Liver (tissue), 3 donors: Measurements from ENCODE around the gene COL9A1.
"Not testable (repeated sequence)": the region's sequence is repeated elsewhere in the genome, so short reads cannot be mapped to it uniquely, and the experiment has no call there.

Experiments used
- EGR1 ChIP-seq, 2 donors: IDR thresholded peaks; 2 replicates each; pipeline ENCODE4 v1.6.1; 2016 to 2018; ENCODE audit warnings: antibody characterized with exemption in 2 of 2, low read depth in 2 of 2
- JUND ChIP-seq, 2 donors: IDR thresholded peaks; 2 replicates each; pipeline ENCODE4 v1.6.1; 2016; ENCODE audit warnings: antibody characterized with exemption in 2 of 2
- SP1 ChIP-seq: IDR thresholded peaks from 2 replicates; pipeline ENCODE4 v1.6.1; 2018; ENCODE audit warnings: antibody characterized with exemption, mild to moderate bottlenecking
- YY1 ChIP-seq: IDR thresholded peaks from 2 replicates; pipeline ENCODE4 v1.6.1; 2016; ENCODE audit warnings: antibody characterized with exemption, mild to moderate bottlenecking
- TF ChIP-seq, protein P1 (sequence below): IDR thresholded peaks from 2 replicates; pipeline ENCODE4 v1.6.1; 2016; ENCODE audit warnings: antibody characterized with exemption
- TF ChIP-seq, protein P2 (sequence below): fragments of 150-350 bp; IDR thresholded peaks from 2 replicates; pipeline ENCODE4 v1.5.1; 2017; ENCODE audit warnings: improper control_type of control experiment, low read depth, low read length; ENCODE audit not compliant: missing input control
- TF ChIP-seq, protein P3 (sequence below): IDR thresholded peaks from 2 replicates; pipeline ENCODE4 v1.6.1; 2016; ENCODE audit warnings: antibody characterized with exemption, mild to moderate bottlenecking
- TF ChIP-seq, protein P4 (sequence below): IDR thresholded peaks from 2 replicates; pipeline ENCODE4 v1.6.1; 2016; ENCODE audit warnings: antibody characterized with exemption
- TF ChIP-seq, protein P5 (sequence below): IDR thresholded peaks from 2 replicates; pipeline ENCODE4 v1.6.1; 2016; ENCODE audit warnings: antibody characterized with exemption
- donor health status: healthy.
- donor health status: healthy.

DNA sequence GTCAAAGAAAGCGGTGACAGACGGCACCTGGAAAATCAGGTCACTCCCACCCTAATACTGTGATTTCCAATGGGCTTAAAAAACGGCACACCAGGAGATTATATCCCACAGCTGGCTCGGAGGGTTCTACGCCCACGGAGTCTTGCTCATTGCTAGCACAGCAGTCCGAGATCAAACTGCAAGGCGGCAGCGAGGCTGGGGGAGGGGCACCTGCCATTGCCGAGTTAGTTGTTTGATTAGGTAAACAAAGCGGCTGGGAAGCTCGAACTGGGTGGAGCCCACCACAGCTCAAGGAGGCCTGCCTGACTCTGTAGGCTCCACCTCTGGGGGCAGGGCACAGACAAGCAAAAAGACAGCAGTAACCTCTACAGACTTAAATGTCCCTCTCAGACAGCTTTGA is 14.9 kb upstream of the COL9A1 start:
- TF ChIP-seq, protein P1, sequence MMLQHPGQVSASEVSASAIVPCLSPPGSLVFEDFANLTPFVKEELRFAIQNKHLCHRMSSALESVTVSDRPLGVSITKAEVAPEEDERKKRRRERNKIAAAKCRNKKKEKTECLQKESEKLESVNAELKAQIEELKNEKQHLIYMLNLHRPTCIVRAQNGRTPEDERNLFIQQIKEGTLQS, result not testable (repeated sequence)
- not testable (repeated sequence) for TF ChIP-seq JUND (IDR thresholded peaks at IDR 0.05); YY1; EGR1 (IDR thresholded peaks at IDR 0.05; ENCODE audit: low read depth in 2 of 2); SP1
- TF ChIP-seq, protein P2, sequence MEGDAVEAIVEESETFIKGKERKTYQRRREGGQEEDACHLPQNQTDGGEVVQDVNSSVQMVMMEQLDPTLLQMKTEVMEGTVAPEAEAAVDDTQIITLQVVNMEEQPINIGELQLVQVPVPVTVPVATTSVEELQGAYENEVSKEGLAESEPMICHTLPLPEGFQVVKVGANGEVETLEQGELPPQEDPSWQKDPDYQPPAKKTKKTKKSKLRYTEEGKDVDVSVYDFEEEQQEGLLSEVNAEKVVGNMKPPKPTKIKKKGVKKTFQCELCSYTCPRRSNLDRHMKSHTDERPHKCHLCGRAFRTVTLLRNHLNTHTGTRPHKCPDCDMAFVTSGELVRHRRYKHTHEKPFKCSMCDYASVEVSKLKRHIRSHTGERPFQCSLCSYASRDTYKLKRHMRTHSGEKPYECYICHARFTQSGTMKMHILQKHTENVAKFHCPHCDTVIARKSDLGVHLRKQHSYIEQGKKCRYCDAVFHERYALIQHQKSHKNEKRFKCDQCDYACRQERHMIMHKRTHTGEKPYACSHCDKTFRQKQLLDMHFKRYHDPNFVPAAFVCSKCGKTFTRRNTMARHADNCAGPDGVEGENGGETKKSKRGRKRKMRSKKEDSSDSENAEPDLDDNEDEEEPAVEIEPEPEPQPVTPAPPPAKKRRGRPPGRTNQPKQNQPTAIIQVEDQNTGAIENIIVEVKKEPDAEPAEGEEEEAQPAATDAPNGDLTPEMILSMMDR, result not testable (repeated sequence)
- TF ChIP-seq, protein P3, sequence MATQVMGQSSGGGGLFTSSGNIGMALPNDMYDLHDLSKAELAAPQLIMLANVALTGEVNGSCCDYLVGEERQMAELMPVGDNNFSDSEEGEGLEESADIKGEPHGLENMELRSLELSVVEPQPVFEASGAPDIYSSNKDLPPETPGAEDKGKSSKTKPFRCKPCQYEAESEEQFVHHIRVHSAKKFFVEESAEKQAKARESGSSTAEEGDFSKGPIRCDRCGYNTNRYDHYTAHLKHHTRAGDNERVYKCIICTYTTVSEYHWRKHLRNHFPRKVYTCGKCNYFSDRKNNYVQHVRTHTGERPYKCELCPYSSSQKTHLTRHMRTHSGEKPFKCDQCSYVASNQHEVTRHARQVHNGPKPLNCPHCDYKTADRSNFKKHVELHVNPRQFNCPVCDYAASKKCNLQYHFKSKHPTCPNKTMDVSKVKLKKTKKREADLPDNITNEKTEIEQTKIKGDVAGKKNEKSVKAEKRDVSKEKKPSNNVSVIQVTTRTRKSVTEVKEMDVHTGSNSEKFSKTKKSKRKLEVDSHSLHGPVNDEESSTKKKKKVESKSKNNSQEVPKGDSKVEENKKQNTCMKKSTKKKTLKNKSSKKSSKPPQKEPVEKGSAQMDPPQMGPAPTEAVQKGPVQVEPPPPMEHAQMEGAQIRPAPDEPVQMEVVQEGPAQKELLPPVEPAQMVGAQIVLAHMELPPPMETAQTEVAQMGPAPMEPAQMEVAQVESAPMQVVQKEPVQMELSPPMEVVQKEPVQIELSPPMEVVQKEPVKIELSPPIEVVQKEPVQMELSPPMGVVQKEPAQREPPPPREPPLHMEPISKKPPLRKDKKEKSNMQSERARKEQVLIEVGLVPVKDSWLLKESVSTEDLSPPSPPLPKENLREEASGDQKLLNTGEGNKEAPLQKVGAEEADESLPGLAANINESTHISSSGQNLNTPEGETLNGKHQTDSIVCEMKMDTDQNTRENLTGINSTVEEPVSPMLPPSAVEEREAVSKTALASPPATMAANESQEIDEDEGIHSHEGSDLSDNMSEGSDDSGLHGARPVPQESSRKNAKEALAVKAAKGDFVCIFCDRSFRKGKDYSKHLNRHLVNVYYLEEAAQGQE, result not testable (repeated sequence)
- TF ChIP-seq, protein P4, sequence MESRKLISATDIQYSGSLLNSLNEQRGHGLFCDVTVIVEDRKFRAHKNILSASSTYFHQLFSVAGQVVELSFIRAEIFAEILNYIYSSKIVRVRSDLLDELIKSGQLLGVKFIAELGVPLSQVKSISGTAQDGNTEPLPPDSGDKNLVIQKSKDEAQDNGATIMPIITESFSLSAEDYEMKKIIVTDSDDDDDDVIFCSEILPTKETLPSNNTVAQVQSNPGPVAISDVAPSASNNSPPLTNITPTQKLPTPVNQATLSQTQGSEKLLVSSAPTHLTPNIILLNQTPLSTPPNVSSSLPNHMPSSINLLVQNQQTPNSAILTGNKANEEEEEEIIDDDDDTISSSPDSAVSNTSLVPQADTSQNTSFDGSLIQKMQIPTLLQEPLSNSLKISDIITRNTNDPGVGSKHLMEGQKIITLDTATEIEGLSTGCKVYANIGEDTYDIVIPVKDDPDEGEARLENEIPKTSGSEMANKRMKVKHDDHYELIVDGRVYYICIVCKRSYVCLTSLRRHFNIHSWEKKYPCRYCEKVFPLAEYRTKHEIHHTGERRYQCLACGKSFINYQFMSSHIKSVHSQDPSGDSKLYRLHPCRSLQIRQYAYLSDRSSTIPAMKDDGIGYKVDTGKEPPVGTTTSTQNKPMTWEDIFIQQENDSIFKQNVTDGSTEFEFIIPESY, result not testable (repeated sequence)
- TF ChIP-seq, protein P5, sequence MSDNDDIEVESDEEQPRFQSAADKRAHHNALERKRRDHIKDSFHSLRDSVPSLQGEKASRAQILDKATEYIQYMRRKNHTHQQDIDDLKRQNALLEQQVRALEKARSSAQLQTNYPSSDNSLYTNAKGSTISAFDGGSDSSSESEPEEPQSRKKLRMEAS, result not testable (repeated sequence)
